ENCODE results near the gene CLOCK.
"Not testable (repeated sequence)": the region's sequence is repeated elsewhere in the genome, so short reads cannot be mapped to it uniquely, and the experiment has no call there.

Gene CLOCK, protein sequence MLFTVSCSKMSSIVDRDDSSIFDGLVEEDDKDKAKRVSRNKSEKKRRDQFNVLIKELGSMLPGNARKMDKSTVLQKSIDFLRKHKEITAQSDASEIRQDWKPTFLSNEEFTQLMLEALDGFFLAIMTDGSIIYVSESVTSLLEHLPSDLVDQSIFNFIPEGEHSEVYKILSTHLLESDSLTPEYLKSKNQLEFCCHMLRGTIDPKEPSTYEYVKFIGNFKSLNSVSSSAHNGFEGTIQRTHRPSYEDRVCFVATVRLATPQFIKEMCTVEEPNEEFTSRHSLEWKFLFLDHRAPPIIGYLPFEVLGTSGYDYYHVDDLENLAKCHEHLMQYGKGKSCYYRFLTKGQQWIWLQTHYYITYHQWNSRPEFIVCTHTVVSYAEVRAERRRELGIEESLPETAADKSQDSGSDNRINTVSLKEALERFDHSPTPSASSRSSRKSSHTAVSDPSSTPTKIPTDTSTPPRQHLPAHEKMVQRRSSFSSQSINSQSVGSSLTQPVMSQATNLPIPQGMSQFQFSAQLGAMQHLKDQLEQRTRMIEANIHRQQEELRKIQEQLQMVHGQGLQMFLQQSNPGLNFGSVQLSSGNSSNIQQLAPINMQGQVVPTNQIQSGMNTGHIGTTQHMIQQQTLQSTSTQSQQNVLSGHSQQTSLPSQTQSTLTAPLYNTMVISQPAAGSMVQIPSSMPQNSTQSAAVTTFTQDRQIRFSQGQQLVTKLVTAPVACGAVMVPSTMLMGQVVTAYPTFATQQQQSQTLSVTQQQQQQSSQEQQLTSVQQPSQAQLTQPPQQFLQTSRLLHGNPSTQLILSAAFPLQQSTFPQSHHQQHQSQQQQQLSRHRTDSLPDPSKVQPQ

DNA sequence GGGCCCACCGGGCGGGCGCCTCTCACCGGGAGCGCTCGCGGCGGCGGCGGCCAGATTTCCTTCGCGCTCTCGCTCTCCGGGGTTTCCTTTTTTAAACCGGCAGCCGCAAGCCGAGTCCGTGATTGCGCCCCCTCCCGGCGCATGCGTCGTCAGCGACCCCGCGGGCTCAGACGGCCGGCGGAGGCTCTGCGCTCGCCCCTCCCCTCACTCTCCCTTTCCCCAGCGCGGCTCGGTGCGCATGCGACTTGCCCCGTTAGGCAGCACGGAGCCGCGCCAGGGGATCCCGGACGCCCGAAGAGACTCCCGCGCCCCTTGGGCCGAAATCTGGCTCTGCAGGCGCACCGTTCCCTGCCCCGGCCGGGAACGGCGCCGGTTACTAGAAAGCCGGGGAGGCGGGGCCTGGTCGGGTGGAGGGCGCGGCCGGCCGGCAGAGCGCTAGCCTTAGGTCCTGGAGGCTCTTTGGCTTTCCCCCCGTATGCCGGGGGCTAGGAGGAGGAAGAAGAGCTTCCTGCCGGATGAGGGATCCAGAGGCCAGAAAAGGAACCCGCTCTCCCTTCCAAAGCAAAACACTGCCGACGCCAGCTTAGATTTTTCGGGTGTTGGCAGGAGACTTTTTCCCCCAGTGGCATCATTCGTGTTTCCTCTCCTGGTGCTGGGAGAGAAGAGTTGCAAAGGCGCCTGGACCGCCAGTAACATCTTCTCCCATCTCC lies at the start of gene CLOCK:
CLOCK (minus strand) TSS at position 154 of the 710 bp plus-strand sequence. CDS start 64,124 bp downstream, outside the sequence.
- DNase-seq: peak; percentile 86

DNA sequence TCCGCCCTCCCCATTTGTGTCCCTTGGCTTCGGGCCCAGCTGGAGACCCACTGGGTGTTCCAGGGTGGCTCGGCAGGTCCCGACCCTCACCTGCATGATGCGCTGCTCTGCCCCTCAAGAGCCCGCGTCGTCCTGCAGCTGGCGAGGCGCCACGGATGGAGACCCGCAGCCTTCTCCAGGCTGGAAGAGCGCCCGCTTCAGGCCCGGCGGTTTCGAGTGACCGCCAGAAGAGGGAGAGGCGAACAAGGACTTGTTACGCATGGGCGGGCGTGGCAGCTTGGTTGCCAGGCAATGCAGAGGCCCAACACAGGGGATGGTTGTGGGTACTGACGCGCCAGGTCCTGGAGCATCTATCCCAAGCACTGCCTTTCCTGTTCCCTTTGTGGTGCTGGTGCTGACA lies 45.3 kb upstream of the CLOCK start, which contains the start of gene PDCL2:
PDCL2 (minus strand) TSS at position 232 of the 400 bp plus-strand sequence; CDS start at position 96, 136 bp downstream.
- no peak for DNase-seq

GRCh38 chr4:55588160-55588559 lies 41.5 kb upstream of the CLOCK start:
- no peak for DNase-seq

- not testable (repeated sequence) for DNase-seq
These were observed 36.1 kb upstream of the CLOCK start for GRCh38 chr4:55582773-55583172.

DNA sequence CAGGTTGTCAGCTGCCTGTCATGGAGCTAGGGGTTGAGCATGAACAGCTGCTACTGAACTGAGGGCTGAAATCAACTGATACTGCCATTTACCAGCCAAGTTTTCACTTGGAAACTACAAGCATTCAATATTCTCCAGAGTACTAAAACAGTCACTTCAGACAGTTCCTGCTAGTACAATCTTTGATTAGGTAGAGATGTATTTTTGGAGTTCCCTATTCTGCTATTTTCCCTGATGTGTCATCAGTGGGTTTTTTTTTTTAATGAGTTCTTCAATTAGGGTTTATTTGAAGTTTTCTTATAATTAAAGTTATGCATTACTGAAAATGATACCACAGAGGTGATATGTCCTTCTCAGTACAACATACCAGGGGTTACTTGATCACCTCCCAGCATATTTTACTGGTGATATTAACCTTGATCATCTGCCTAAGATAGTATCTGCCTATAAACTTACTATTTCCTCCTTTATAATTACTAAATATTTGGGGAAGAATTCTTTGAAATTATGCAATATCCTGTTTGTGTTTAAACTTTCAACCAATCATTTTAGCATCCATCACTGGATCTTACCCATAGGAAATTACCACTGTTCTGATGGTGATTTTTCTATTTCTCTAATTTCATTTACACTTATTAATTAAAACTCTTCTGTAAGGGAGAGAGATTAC lies 31.8 kb upstream of the CLOCK start:
- no peak for DNase-seq

- DNase-seq: no peak
These were observed 28.8 kb upstream of the CLOCK start for GRCh38 chr4:55575513-55575912.

GRCh38 chr4:55574252-55574651 lies 27.5 kb upstream of the CLOCK start:
- DNase-seq: no peak

DNA sequence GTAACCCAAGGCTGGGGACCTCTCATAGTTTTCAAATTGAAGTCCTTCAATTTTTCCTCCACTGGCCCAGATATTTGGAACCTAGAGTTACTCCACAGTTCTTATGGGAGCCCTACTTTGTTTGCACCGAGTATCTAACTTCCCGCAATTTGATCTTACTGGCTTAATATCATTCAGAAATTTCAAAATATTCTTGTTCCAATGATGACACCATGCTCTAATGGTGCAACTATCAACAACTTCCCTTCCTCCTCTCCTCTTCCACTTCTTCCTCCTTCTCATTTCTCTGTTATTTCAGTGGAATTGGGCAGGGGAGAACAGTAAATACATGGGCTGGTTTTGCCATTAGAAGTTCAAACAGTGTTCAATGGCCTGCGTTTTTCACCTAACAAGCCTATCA lies 25.1 kb upstream of the CLOCK start:
- no peak for DNase-seq

DNA sequence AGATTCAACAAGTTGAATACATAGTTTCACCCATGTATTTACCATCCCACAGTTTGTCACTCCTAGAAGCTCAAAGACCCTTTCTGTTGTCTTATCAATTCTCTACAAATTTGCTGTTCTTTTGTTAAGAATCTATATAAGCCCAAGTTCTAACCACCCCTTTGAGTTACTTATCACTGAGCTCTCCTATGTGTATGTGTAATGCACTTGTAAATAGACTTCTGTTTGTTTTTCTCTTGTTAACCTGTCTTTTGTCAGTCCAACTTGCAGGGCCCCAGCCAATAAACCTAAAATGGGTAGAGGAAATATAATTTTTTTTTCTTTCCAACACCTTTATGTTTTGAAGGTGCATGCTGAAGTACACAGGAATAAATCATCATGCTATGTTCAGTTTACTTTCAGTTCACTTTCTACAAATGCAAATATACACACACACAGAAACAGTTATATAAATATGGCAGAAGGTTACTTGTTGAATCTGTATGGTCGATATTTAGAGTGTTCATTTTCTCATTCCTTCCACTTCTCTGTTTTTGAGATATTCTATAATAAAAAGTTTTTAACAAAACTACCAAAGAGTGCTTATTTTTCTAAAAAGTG lies 22.3 kb upstream of the CLOCK start:
- no peak for DNase-seq

- no peak for DNase-seq
These were observed 15.2 kb upstream of the CLOCK start for GRCh38 chr4:55561889-55562288.

DNA sequence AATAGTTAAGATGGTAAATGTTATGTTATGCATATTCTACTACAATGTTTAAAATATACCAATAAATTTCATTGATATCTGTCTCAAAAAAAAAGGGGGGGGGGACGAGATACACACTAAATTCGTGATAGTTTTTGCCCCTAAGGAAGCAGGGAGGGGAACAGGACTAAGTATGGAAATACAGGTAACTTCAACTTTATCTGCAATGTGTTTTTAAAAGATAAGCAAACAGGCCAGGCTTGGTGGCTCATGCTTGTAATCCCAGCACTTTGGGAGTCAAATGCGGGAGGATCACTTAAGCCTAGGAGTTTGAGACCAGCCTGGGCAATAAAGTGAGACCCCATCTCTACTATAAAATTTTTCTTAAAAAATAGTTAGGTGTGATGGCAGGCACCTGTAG lies 13.4 kb upstream of the CLOCK start:
- DNase-seq: no peak

DNA sequence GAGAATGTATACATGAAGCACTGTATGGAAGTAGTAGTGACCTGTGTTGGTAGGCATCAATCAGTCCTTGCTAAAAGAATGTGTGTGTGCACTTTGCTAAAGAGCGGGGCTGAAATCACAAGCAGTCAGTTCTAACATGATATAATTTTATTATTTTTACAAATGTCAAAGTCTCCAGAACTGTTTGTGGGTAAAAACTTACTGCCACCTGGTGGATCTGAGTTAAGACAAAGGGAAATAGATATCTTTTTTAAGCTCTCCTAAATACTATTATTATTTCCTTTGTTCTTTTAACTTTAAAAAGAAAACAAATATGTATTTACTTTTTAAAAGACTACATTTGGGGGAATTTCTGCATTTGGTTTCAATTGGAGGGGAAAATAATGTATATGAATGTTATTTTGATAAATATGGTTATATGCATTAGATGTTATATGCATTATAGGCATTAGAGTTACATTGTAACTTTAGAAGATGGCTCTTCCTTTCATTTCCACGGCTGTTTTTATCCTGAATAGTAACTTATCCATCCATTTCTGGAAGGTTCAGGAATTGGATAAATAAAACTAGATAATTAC lies 7.8 kb upstream of the CLOCK start:
- no peak for DNase-seq

- DNase-seq: peak; percentile 52
These were observed 6.9 kb upstream of the CLOCK start for GRCh38 chr4:55553441-55554201.

DNA sequence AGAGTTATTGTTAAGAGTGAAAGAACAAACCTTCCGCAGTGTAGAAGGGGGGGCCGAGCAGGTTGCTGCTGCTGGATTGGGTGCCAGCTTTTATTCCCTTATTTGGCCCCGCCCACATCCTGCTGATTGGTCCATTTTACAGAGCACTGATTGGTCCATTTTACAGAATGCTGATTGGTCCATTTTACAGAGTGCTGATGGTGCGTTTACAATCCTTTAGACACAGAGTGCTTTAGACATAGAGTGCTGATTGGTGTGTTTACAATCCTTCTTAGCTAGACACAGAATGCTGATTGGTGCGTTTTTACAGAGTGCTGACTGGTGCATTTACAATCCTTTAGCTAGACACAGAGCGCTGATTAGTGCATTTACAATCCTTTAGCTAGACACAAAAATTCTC lies 5.3 kb upstream of the CLOCK start:
- DNase-seq: not testable (repeated sequence)

- DNase-seq: no peak
These were observed 3.2 kb upstream of the CLOCK start for GRCh38 chr4:55549888-55550287.

DNA sequence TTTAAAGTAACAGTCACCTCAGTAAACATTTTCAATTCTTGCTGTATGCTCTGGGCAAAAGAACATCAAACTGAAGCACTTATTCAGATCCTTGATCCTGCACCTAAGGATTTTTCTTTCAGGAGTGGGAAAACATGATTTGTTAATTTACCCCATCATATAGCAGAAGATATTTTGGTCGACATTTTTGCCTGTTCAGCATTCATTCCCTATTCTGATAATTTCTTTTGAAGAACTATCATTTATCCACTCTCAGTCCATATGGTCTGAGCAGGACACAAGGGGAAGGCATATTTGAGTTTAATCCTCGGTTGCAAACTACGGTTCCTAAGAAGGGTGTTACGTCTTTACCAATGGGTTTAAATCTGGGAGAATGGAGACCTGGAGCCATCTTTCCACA lies 1.2 kb upstream of the CLOCK start:
- DNase-seq: no peak

GRCh38 chr4:55547466-55547770 lies 709 bp upstream of the CLOCK start:
- no peak for DNase-seq

DNA sequence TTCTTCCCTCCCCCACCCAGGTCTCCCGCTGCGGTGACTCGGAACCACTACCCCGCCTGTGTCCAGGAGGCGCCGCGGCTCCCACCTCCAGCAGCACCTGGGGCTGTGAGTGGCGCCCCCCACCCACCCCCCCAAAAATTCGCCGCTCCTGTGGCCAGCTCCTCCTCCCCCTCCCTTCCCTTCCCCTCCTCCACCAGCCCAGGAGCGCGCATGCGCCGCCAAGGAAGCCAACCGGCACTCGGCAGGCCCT lies 278 bp downstream of the CLOCK start:
- peak; percentile 86 for DNase-seq

GRCh38 chr4:55545641-55546505 lies 836 bp downstream of the CLOCK start:
- DNase-seq: peak; percentile 65

DNA sequence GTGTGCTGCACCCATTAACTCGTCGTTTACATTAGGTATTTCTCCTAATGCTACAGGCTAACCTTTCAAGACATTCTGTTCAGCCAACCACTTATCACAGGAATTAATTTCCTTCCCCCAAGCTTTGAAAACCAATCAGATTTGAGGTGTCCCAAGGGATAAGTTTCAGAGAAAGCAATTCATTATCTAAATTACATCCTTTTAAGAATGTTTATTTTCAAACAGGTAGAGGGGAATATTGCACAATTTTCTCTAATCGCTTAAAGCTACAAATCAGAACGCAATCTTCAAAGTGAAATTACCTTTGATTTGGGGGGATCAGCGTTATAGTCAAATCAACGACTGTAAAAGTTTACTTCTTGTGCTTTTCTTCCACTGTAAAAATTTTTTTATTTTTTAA lies 1.6 kb downstream of the CLOCK start:
- DNase-seq: no peak

DNA sequence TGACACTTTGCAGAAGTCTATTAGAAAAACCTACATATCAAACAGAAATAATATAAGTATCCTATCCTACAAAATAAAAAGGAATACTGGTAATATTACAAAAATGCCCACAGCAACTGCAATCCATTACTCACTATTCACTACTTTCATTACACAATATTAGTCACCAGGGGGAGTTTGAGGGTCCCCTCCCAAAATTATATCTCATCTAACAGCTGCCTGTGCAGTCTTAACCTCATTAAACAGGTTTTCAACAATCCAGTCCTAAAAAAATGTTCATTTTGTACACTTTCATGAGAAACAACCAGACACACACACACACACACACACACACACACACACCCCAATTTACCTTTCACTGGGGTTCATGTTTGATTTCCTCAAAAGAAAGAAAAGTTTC lies 2.9 kb downstream of the CLOCK start:
- DNase-seq: no peak
